WI38 (cell line): Measurements from ENCODE around the gene PTPRR.

Experiments used
- H3K4me3 ChIP-seq: 2 replicates; pipeline ENCODE4 v1.5.1; 2011; ENCODE audit warnings: low read depth, mild to moderate bottlenecking, control low read depth, low read length
- TF ChIP-seq, protein P1 (sequence below): IDR thresholded peaks from 2 replicates; pipeline ENCODE4 v1.5.1; 2012; ENCODE audit warnings: low read depth, mild to moderate bottlenecking, control low read depth, low read length

The PTPRR gene

DNA sequence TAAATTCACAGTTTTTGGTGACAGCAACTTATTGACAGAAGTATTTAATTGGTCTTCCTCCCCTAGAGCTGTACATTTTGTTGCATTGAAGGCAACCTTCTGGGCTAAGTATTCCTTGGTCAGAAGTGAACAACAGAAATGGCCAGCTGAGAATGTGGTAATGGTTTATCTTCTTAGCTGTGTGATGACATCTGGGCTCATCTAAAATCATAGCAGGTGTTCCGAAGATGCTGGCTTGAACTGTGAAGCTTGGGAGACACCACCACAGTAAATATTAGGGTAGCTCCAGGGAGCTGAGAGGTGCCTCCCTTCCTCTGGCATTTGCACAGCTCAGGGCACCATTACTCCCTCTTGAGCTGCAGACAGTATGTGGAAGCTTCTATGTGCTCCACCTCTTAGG is 279.6 kb downstream of the PTPRR start:
- TF ChIP-seq, protein P1, sequence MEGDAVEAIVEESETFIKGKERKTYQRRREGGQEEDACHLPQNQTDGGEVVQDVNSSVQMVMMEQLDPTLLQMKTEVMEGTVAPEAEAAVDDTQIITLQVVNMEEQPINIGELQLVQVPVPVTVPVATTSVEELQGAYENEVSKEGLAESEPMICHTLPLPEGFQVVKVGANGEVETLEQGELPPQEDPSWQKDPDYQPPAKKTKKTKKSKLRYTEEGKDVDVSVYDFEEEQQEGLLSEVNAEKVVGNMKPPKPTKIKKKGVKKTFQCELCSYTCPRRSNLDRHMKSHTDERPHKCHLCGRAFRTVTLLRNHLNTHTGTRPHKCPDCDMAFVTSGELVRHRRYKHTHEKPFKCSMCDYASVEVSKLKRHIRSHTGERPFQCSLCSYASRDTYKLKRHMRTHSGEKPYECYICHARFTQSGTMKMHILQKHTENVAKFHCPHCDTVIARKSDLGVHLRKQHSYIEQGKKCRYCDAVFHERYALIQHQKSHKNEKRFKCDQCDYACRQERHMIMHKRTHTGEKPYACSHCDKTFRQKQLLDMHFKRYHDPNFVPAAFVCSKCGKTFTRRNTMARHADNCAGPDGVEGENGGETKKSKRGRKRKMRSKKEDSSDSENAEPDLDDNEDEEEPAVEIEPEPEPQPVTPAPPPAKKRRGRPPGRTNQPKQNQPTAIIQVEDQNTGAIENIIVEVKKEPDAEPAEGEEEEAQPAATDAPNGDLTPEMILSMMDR: no peak
- H3K4me3 ChIP-seq: no peak overlapping the region

DNA sequence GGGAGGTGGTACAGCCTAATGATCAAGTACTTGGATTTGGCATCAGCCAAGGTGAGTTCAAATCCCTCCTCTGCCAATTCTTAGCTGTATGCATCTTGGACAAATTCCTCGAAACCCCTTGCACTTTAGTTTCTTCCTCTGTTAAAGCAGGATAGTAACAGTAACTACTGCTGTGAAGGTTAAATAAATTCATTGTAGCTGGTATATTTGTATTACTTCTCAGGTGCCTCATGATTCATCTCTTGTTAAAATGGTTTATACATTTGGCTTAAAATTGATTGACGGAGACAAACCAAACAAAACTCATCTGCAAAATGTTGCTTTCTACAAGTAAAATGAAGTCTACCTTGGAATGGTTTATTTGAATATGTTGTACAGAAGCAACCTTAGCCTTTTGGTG is 281.0 kb downstream of the PTPRR start:
- TF ChIP-seq, protein P1: no peak
- H3K4me3 ChIP-seq: no peak overlapping the region

DNA sequence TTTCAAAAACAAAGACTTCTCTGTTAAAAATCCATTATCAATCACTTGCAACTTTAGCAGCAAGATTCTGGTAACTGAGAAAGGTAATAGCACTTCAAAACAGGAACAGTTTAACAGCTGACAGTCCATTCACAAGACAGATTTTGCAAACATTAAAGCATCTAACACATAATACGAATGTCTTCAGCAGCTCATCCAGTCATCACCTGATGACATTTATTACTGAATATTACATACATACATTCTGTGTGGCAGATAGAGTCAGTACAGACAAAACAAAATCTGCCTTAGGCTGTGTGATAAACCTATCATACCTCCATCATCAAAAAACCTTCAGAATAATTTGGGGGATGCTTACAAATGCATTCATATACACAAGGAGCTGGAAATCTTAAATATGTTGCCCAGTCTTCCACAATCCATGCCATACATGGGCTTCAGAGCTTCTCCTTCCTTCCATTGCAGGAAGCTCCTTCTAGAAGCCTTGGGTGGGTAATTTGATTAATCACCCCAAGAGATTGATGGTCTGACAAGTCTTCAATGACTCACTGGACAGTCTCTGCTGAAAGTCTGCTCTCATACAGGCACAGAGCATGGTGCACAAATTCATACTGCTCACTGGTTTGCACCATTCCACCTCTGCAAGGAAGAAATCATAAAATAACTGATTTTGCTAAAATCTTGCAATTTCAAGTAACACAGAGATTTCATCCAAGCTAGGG is 281.7 kb downstream of the PTPRR start:
- TF ChIP-seq, protein P1: no peak
- H3K4me3 ChIP-seq: no peak overlapping the region

DNA sequence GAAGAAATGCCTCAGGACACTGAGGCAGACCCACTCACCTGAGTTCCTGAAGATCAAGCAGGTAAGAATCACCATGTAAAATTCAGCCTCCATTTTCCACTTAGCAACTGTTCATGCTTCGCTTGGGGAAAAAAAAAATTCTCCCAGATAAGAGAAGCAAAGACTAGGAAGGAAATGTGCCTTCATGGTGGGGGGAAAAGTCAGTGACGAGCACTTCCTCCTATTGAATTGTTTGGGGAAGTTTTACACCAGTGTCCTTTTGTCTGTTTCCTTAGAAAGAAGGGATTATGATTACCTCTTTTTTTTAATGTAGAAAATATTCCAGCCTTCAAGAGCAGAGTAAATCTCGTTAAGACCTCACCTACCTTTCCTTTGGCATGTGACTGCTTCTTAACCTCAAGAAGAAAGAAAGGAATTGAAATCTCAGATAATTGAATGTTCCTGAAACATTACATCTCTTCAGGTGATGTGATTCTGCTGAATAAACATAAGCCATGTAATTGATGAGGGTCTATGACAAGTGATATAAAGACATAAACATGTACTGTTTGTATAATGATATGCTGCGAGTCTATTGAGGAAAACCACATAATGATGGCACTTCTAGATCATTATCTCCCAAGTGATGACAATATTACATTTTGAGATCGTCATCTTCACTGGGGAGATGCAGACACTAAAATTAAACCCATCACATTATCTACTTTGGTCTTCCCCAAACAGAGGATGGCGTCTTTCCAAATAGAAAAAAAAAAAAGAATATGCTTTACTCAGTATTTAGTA is 283.0 kb downstream of the PTPRR start, which contains the start of gene PTPRB:
Gene PTPRB (minus strand): TSS at position 127 of the 783 bp plus-strand sequence. CDS start 34 bp downstream, at position 93.
- TF ChIP-seq, protein P1: no peak
- no peak within 1 kb of the TSS for H3K4me3 ChIP-seq

DNA sequence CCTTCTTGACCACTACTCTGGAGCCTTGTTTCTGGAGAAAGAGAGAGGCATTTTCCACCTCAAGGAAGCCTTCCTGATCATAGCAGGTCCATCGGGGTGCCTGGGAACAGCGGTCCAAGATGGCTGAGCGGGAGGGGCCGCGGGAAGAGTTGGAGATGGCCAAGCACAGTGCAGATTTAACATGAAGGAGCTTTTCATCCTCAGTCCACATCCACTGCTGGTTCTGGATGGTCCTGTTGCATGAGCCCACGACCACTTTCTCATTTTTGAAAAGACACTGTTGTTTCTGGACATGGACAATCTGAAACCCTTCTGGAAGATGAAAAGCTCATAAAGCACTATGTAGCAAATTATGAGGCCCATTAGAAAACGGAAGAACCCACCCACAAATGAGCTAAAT is 284.8 kb downstream of the PTPRR start:
- TF ChIP-seq, protein P1: no peak
- no peak overlapping the region for H3K4me3 ChIP-seq

DNA sequence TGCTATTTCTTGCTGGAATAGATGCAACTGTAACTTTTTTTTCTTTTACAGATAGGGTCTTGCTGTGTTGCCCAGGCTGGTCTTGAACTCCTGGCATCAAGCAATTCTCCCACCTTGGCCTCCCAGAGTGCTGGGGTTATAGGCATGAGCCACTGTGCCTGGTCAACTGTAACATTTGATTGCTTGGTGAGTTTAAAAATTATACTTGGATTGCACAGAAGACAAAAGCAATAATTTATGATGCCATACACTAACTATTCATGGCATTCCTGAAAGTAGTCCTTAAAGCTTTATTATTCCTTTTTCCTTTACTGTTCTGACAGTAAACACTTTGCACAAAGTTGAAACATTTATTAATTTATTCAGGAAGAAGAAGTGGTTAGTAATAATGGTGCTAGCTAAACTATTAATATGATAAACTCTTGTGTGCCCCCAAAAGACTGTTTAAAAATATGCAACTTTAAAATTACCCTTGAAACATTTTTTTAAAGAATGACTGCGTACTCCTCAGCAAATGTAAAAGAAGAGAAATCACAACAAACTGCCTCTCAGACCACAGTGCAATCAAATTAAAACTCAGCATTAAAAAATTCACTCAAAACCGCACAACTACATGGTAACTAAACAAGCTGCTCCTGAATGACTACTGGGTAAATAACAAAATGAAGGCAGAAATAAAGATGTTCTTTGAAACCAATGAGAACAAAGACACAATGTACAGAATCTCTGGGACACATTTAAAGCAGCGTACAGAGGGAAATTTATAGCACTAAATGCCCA is 291.6 kb downstream of the PTPRR start:
- H3K4me3 ChIP-seq: no peak overlapping the region
- TF ChIP-seq, protein P1: no peak
